NCI-H1105 treated with DMSO at 0.1 percent for 48 hours (cell line): Measurements from ENCODE around the gene TMEM59L.
A peak's percentile ranks its signal among the peaks of the same experiment; 100 is the strongest.
"Not testable (repeated sequence)": the region's sequence is repeated elsewhere in the genome, so short reads cannot be mapped to it uniquely, and the experiment has no call there.

Experiments
- DNase-seq: peaks from one replicate; lab custom pipeline; 2025; lab: John Stamatoyannopoulos, UW

Gene TMEM59L

GRCh38 chr19:18612772-18613588 is at the start of gene TMEM59L:
Gene TMEM59L (plus strand): TSS chr19:18612870. CDS start chr19:18612959, 89 bp downstream.
- DNase-seq, result peak; percentile 26

GRCh38 chr19:18566953-18567352 is 45.7 kb upstream of the TMEM59L start:
- no peak for DNase-seq

GRCh38 chr19:18568367-18568766 is 44.3 kb upstream of the TMEM59L start:
- no peak for DNase-seq

DNA sequence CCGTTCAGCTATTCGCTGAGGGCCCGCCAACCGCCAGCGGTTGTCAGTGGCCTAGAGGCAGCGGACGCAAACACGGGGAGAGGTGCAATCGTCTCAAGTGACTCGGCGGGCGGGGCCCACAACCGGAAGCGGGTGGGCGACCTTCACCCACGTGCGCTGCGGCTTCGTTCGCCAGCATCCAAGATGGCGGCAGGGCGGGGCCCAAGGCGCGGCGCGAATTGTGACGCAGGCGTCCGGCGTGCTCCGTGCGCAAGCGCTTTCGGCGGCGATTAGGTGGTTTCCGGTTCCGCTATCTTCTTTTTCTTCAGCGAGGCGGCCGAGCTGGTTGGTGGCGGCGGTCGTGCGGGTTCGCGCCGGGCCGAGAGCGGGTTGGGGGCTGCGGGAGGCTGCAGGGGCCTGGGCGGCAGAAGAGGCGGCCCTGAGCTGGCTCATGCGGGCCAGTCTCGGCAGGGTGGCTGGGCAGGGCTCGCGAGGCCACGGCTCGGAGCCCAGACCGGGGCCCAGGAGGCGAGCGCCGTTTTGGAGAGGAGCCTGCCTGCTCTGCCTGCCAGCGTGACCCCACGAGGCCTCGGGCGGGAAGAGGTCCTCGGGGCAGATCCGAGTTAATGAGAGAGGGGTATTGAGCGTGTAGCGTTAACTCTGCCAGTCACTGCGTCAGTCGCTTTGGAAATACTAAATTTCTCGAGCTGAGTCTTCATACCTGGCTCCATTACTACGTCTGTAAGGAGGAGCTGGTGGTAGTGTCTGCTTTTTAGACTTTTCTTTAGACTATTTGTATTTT is 40.9 kb upstream of the TMEM59L start, which contains the start of gene UBA52:
TSS of gene UBA52 (plus strand) at position 294 of the 781 bp plus-strand sequence. CDS start 1,444 bp downstream, outside the sequence.
- peak; percentile 97 for DNase-seq

DNA sequence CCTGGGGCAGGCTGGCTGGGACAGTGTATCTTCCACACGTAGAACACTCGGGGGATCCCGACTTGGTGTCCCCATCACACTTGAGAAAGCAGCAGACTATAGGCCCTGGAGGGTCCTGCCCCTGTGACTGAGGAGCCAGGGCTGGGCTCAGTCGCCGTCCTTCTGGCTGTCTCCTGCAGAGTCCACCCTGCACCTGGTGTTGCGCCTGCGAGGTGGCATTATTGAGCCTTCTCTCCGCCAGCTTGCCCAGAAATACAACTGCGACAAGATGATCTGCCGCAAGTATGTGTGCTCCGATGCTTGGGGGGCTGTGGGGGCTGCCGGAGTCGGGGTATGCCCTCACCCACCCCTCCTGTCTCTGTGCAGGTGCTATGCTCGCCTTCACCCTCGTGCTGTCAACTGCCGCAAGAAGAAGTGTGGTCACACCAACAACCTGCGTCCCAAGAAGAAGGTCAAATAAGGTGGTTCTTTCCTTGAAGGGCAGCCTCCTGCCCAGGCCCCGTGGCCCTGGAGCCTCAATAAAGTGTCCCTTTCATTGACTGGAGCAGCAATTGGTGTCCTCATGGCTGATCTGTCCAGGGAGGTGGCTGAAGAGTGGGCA is 37.9 kb upstream of the TMEM59L start:
- no peak for DNase-seq

GRCh38 chr19:18576383-18576782 is 36.3 kb upstream of the TMEM59L start:
- no peak for DNase-seq

DNA sequence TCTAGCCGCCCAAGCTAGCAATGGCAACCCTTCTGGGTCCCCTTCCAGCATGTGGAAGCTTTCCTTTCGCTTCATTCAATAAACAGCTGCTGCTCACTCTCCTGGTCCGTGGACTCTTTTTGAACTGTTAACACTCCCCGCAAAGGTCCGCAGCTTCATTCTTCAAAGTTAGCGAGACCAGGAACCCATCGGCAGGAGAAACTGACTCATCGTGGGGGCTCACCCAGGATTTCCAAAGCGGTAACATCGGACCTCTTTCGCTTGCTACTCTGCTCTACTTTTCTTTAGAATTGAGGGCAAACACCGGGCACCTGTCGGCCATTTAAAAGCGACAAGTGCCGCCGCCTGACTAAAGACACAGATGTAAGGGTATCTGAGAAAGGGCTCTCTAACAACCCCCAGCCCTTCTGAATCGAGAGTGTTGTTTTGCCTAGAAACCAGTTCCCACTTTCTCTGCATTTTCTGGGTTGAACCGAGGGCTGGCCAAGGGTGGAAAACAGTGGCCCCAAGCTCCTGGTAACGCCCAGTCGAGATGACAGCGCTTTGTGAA is 35.2 kb upstream of the TMEM59L start:
- DNase-seq, result no peak

- no peak for DNase-seq
Observed at GRCh38 chr19:18580311-18580710, 32.4 kb upstream of the TMEM59L start.

GRCh38 chr19:18586306-18586705 is 26.4 kb upstream of the TMEM59L start:
- DNase-seq, result no peak

GRCh38 chr19:18587561-18587960 is 25.1 kb upstream of the TMEM59L start:
- no peak for DNase-seq

GRCh38 chr19:18587962-18588610 is 24.6 kb upstream of the TMEM59L start:
- no peak for DNase-seq

GRCh38 chr19:18588611-18589379 is 23.9 kb upstream of the TMEM59L start, which contains the start of gene REX1BD:
Gene REX1BD (plus strand): TSS chr19:18588798. CDS start chr19:18588802, 4 bp downstream.
- DNase-seq, result peak; percentile 77

DNA sequence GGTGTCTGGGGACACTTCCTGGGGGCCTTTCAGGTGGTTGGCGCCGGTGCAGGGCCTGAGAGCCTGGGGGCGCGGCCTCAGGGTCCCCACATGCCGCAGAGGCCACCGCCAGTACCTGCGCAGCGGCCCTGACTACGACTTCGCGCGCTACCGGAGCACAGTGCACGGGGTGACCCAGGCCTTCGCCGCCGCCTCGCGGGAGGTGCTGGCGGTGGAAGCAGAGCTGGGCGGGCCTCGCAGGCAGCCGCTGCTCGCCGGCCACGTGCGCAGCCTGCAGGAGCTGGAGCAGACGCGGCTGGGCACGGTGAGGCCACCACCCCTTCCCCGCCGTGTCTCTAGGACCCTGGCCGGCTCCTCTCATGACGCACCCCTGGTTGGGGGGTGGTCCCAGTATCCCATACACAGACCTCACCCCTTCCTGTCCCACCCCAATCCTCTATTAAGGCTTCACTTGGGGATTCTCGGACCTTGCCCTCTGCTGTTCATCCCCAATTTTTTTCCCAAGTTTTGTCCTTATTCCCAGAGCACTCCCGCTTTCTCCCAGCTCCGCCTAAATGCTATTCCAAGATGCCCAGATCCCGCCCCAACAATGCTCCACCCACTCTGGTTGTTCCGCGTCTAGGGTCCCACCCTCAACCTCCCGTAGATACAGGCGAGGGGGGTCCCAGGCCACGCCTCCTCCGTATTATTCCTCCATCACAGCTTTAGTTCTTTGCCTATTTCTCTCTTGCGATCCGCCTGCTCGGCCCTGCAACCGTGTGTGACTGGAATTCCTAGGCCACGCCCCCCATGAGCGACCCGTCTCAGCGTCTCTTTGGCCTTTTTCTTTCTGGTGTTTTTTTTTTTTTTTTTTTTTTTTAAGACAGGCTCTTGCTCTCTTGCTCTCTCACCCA is 23.0 kb upstream of the TMEM59L start:
- DNase-seq, result peak; percentile 89

DNA sequence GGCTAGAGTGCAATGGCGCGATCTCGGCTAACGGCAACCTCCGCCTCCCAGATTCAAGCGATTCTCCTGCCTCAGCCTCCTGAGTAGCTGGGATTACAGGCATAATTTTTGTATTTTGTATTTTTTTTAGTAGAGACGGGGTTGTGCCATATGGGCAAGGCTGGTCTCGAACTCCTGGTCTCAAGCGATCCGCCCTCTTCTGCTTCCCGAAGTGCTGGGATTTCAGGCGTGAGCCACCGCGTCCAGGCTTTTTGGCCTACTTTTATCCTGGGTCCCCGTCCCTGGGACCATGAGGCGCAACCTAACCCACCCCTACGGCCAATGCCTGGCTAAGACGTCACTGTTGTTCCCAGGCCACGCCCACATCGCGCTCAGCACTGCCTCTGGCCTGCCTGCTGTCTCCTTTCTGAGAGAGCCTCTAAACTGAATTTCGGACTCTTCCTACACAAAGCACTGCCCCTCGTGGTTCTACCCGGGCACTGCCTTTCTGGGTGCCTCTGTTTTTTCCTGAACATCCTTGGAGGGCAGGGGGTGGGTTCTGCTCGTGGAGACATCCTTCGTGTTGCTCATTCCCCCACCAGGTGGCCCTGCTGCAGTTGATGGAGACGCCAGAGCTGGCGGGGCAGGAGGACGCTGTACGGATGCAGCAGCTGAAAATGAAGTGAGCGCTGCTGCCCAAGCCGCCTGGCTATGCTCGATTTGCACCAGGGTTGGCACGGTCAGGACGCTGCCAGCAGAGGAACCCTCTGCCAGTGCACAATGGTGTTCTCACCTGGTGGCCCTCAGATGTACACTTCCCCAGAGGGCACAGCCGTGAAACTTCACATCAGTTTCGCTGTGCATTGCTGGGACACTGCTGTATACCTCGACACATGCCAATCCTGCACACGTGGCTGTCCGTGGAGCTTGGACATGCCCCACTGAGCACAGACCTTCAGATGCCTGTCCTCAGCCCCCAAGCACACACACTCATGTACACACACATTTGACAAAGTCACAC is 22.1 kb upstream of the TMEM59L start:
- DNase-seq, result peak; percentile 99

DNA sequence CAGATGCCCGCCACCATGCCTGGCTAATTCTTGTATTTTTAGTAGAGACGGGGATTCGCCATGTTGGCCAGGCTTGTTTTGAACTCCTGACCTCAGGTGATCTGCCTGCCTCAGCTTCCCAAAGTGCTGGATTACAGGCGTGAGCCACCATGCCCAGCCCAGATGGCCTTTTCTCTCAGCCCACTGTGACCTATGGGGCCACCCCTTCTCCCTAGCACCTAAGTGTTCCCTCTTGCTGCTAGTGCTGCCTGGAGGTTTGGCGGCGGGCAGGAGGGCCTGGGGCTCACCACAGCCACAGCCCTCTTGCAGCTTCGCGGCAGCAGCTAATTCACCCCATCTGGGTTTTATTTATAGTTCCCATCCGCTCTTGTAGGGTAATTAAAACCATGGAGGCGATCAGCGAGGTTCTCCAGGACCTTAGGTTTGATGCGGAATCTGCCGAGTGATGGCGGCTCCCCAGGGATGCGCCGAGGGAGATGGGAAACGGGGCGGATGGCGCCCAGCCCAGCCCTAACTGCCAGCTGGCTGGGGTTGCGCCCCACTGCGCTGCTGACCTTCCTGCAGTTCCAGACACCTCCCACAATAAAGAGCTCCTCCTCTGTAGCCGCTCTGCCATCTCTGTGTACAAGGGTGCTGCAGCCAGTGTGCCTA is 20.8 kb upstream of the TMEM59L start:
- no peak for DNase-seq

GRCh38 chr19:18592732-18593131 is 19.9 kb upstream of the TMEM59L start:
- not testable (repeated sequence) for DNase-seq

DNA sequence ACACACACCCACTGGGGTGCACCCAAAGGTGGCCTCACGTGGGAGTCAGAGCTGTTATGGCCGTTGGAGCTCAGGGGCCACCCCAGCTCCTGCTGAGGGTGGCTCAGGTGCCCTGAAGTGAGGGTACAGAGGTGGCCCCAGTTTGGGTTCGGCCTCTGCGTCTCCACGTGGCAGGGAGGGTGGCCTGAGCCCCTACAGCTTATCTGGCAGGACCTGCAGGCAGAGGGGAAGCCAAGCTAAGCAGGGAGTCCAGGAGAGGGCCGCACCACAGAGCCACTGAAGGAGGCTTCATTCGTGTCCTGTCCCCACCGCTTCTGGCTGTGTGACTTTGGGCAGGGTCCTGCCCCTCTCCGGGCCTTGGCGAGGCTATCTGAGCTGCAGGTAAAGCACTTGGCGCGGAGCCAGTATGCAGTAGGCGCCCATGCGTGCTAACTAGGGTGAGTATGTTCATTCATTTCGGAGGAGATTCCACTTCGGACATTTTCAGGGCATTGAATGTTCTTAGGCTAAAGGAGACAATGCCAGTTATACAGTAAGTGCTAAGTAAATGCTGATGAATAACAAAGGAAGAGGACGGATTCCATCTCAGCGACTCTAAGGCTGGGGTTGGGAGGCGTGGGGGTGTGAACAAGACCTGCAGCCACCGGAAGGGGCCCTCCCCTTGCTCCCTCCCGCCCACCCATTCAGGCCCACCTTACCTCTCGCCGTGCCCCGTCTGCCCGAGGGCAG is 19.1 kb upstream of the TMEM59L start:
- no peak for DNase-seq
